PC-9 (cell line): ENCODE measurements around the gene C12orf54. TPM values are rescaled to one million over a fixed set of nuclear protein-coding genes. Genes with fewer than 3 reads are reported as not detected.
"Not testable (repeated sequence)": the region's sequence is repeated elsewhere in the genome, so short reads cannot be mapped to it uniquely, and the experiment has no call there.

Source experiments
- BruUV-seq: library from RNA; stranded (reverse); fragments of 400-500 nt; replicated peaks from 2 replicates; lab custom pipeline; 2021; lab: Mats Ljungman, UMichigan
- CTCF ChIA-PET: fragments of 300-600 bp; sonication (Branson Sonifier 250); formaldehyde crosslinking; loops from one replicate; lab custom pipeline; 2022; ENCODE audit warnings: antibody characterized with exemption; lab: Charles Lee
- POLR2A ChIA-PET: fragments of 300-600 bp; sonication (Branson Sonifier 250); formaldehyde crosslinking; loops from one replicate; lab custom pipeline; 2022; ENCODE audit warnings: antibody characterized with exemption; ENCODE audit not compliant: unreplicated experiment; lab: Charles Lee
- DNase-seq, 2 experiments: peaks; one replicate each; pipeline versions ENCODE4 v3.0.0 to v3.0.0-alpha.2; 2015 to 2022; ENCODE audit warnings: mixed read lengths in 1 of 2
- H2AFZ ChIP-seq: fragments of 200-600 bp; sonication (generic); 2 replicates; pipeline ENCODE4 v1.8.1; 2017; ENCODE audit warnings: antibody characterized with exemption
- H3F3A ChIP-seq: fragments of 200-600 bp; sonication (generic); 2 replicates; pipeline ENCODE4 v1.8.1; 2017; ENCODE audit warnings: antibody characterized with exemption, mild to moderate bottlenecking, low read depth; ENCODE audit not compliant: insufficient read depth
- H3K27ac ChIP-seq: fragments of 200-600 bp; sonication (generic); 2 replicates; pipeline ENCODE4 v1.6.1; 2016; ENCODE audit warnings: mixed run types
- H3K27me3 ChIP-seq: fragments of 200-600 bp; sonication (generic); 2 replicates; pipeline ENCODE4 v1.6.1; 2016; ENCODE audit warnings: low read depth, mixed run types; ENCODE audit not compliant: insufficient read depth
- H3K36me3 ChIP-seq: fragments of 200-600 bp; sonication (generic); 2 replicates; pipeline ENCODE4 v1.6.1; 2016; ENCODE audit warnings: low read depth, mixed run types
- H3K4me1 ChIP-seq: fragments of 200-600 bp; sonication (generic); replicated peaks from 2 replicates; pipeline ENCODE4 v1.6.1; 2016; ENCODE audit warnings: mixed run types; ENCODE audit not compliant: insufficient read depth
- H3K4me2 ChIP-seq: fragments of 200-600 bp; sonication (generic); 2 replicates; pipeline ENCODE4 v1.6.1; 2017; ENCODE audit warnings: mixed run types
- H3K4me3 ChIP-seq: fragments of 200-600 bp; sonication (generic); 2 replicates; pipeline ENCODE4 v1.6.1; 2016; ENCODE audit warnings: mixed run types
- H3K79me2 ChIP-seq: fragments of 200-600 bp; sonication (generic); 2 replicates; pipeline ENCODE4 v1.6.1; 2017; ENCODE audit warnings: low read depth, mixed run types
- H3K9me2 ChIP-seq: fragments of 200-600 bp; sonication (generic); 2 replicates; pipeline ENCODE4 v1.8.1; 2017; ENCODE audit warnings: mild to moderate bottlenecking; ENCODE audit not compliant: insufficient read depth
- H3K9me3 ChIP-seq: fragments of 200-600 bp; sonication (generic); 2 replicates; pipeline ENCODE4 v1.8.1; 2016; ENCODE audit warnings: low read depth; ENCODE audit not compliant: insufficient read depth
- H4K20me1 ChIP-seq: fragments of 200-600 bp; sonication (generic); 2 replicates; pipeline ENCODE4 v1.8.1; 2017; ENCODE audit not compliant: insufficient read depth
- EZH2 ChIP-seq: fragments of 200-600 bp; sonication (generic); IDR thresholded peaks from 2 replicates; pipeline ENCODE4 v1.8.0; 2017; ENCODE audit warnings: antibody characterized with exemption, low read depth
- intact Hi-C: fragments of 100-400 bp; cut with micrococcal nuclease; formaldehyde crosslinking; loops from one replicate; pipeline ENCODE4 v1.10.0; 2022; ENCODE audit not compliant: unreplicated experiment
- total RNA-seq: library from RNA; stranded (reverse); gene quantifications from 2 replicates; pipeline ENCODE4 v1.2.3, GENCODE V29; 2021
- TF ChIP-seq, protein P1 (sequence below): fragments of 200-600 bp; sonication (generic); conservative IDR thresholded peaks from 2 replicates; pipeline ENCODE4 v1.6.1; 2017; ENCODE audit warnings: mixed run types, antibody characterized with exemption, mild to moderate bottlenecking, moderate library complexity

Gene C12orf54
- total RNA-seq, 1 experiment from 2014 or later, result not detected

DNA sequence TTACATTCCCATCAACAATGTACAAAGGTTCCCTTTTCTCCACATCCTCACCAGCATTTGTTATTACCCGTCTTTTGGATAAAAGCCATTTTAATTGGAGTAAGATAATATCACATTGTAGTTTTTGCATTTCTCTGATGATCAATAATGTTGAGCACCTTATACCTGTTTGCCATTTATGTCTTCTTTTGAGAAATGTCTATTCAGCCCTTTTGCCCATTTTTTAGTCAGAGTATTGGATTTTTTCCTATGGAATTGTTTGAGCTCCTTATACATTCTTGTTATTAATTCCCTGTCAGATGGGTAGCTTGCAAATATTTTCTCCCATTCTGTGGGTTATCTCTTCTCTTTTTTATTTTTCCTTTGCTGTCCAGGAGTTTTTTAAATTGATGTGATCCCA is 32.4 kb downstream of the C12orf54 start:
- no TSS peak for BruUV-seq
- Histone ChIP-seq H3K9me3 (no peaks in the 10 kb centered on the region; the same call in 1 of the 2 replicates), H3K4me2 (no peak overlapping the region), H3K4me1 (no peaks in the 10 kb centered on the region), H3F3A (no peaks in the 10 kb centered on the region), H3K36me3 (no peaks in the 10 kb centered on the region), H2AFZ (no peak overlapping the region), H3K79me2 (no peaks in the 10 kb centered on the region), H3K27me3 (peaks cover 27% of the 10 kb centered on the region), H4K20me1 (no peaks in the 10 kb centered on the region), H3K4me3 (no peak overlapping the region), H3K9me2 (0 out of 2 replicates have a peak, but pooled peaks cover 4% of the 10 kb centered on the region), H3K27ac (no peak overlapping the region)
- ChIA-PET POLR2A (no interaction called here), CTCF (no interaction called here)
- DNase-seq, result no peak
- intact Hi-C loops, result no loop called here
- TF ChIP-seq, protein P1, sequence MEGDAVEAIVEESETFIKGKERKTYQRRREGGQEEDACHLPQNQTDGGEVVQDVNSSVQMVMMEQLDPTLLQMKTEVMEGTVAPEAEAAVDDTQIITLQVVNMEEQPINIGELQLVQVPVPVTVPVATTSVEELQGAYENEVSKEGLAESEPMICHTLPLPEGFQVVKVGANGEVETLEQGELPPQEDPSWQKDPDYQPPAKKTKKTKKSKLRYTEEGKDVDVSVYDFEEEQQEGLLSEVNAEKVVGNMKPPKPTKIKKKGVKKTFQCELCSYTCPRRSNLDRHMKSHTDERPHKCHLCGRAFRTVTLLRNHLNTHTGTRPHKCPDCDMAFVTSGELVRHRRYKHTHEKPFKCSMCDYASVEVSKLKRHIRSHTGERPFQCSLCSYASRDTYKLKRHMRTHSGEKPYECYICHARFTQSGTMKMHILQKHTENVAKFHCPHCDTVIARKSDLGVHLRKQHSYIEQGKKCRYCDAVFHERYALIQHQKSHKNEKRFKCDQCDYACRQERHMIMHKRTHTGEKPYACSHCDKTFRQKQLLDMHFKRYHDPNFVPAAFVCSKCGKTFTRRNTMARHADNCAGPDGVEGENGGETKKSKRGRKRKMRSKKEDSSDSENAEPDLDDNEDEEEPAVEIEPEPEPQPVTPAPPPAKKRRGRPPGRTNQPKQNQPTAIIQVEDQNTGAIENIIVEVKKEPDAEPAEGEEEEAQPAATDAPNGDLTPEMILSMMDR, result no peak
- no peak for TF ChIP-seq EZH2

DNA sequence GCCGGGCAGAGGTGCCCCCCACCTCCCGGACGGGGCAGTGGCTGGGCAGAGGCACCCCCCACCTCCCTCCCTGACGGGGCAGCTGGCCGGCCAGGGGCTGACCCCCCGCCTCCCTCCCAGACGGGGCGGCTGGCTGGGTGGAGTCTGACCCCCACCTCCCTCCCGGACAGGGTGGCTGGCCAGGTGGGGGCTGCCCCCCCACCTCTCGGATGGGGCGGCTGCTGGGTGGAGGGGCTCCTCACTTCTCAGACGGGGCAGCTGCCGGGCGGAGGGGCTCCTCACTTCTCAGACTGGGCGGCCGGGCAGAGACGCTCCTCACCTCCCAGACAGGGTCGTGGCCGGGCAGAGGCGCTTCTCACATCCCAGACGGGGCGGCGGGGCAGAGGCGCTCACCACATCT is 38.1 kb downstream of the C12orf54 start:
- H3K4me3 ChIP-seq, BruUV-seq, H3K4me2 ChIP-seq, H3F3A ChIP-seq, H3K27me3 ChIP-seq, H3K9me3 ChIP-seq, intact Hi-C loops, CTCF ChIA-PET, H3K79me2 ChIP-seq, H3K36me3 ChIP-seq, H3K4me1 ChIP-seq, H2AFZ ChIP-seq, POLR2A ChIA-PET, H3K9me2 ChIP-seq, DNase-seq, H4K20me1 ChIP-seq, H3K27ac ChIP-seq: not testable (repeated sequence)

DNA sequence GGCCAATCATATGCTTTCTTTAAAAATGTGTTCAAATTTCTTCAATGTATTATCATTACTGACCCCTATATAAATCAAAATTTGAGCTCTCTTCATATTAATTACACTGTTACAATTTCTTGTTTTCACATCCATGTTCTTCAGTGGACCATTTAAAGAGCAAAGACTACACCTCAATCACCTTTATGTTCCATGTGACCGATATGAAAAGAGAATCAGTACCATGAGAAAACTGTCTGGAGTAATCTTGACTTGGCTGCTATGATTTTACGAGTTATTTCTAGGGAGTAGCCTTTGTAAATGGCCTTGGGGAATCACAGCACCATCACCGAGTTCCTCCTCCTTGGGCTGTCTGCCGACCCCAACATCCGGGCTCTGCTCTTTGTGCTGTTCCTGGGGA is 43.0 kb downstream of the C12orf54 start, which contains the start of gene OR8S1:
Gene OR8S1 (plus strand): TSS at position 301 of the 400 bp plus-strand sequence. CDS start 0 bp downstream, at position 301.
- POLR2A ChIA-PET, result interaction anchor here (0.7 kb wide), 1 partner anchor 44 kb away, joined by 4 read pairs; the partner anchor contains the start of gene LALBA
- Histone ChIP-seq H2AFZ (no peak within 1 kb of the TSS), H3K27me3 (peaks cover 21% of the 10 kb centered on the region; the same call in 1 of the 2 replicates), H3K4me2 (no peak within 1 kb of the TSS), H3K79me2 (no peaks in the 10 kb centered on the region), H3F3A (no peaks in the 10 kb centered on the region), H3K9me2 (no peaks in the 10 kb centered on the region), H4K20me1 (no peaks in the 10 kb centered on the region), H3K9me3 (no peaks in the 10 kb centered on the region), H3K27ac (no peak within 1 kb of the TSS), H3K4me3 (no peak within 1 kb of the TSS), H3K36me3 (no peaks in the 10 kb centered on the region), H3K4me1 (no peaks in the 10 kb centered on the region)
- no TSS peak for BruUV-seq
- intact Hi-C loops, result no loop called here
- TF ChIP-seq EZH2, result no peak
- TF ChIP-seq, protein P1, result no peak
- CTCF ChIA-PET, result no interaction called here
- DNase-seq, result no peak
